CD4-positive, CD25-positive, alpha-beta regulatory T cell (primary cell): ENCODE measurements around the gene MROH9. TPM values are rescaled to one million over a fixed set of nuclear protein-coding genes. Genes with fewer than 3 reads are reported as not detected.

ENCODE experiments used
- ATAC-seq, 2 donors: fragments of 150-1000 bp; cut with Tn5 transposase; one replicate each; pipeline ENCODE4 v1.10.0; 2021; ENCODE audit warnings: low read depth in 2 of 2, moderate number of reproducible peaks in 2 of 2, moderate library complexity in 1 of 2
- DNase-seq, 3 donors: peaks; one replicate each; pipeline versions ENCODE4 v3.0.0 to v3.0.0-alpha.2; 2012 to 2022; ENCODE audit warnings: mixed read lengths in 1 of 3
- H3K27ac ChIP-seq: one replicate; pipeline ENCODE4 v1.7.0; 2013; ENCODE audit warnings: mild to moderate bottlenecking, low read length; ENCODE audit not compliant: insufficient read depth, poor library complexity, severe bottlenecking
- H3K27me3 ChIP-seq: one replicate; pipeline ENCODE4 v1.7.0; 2013; ENCODE audit warnings: low read length; ENCODE audit not compliant: control insufficient read depth, insufficient read depth
- H3K36me3 ChIP-seq: one replicate; pipeline ENCODE4 v1.7.0; 2013; ENCODE audit warnings: mild to moderate bottlenecking, low read length, moderate library complexity; ENCODE audit not compliant: control insufficient read depth, insufficient read depth
- H3K4me1 ChIP-seq: 2 replicates; pipeline ENCODE4 v1.7.0; 2013; ENCODE audit warnings: mild to moderate bottlenecking, low read length; ENCODE audit not compliant: insufficient read depth, control insufficient read depth, poor library complexity, severe bottlenecking
- H3K4me3 ChIP-seq: one replicate; pipeline ENCODE4 v1.7.0; 2013; ENCODE audit warnings: low read depth, mild to moderate bottlenecking, low read length, moderate library complexity
- H3K9me3 ChIP-seq, 2 experiments: 1 replicate in 1 of 2; 2 replicates in 1 of 2; pipeline ENCODE4 v1.7.0; 2013; ENCODE audit warnings: low read length in 2 of 2, mild to moderate bottlenecking in 1 of 2, moderate library complexity in 1 of 2; ENCODE audit not compliant: control insufficient read depth in 2 of 2
- H3K27ac Mint-ChIP-seq, 3 donors: one replicate each; pipeline ENCODE4 v1.8.0; 2020 to 2022; ENCODE audit warnings: mild to moderate bottlenecking in 3 of 3, mixed read lengths in 3 of 3, moderate library complexity in 2 of 3
- H3K27me3 Mint-ChIP-seq: one replicate; pipeline ENCODE4 v1.8.0; 2022; ENCODE audit warnings: mild to moderate bottlenecking, mixed read lengths
- H3K36me3 Mint-ChIP-seq: one replicate; pipeline ENCODE4 v1.8.0; 2020; ENCODE audit warnings: mixed read lengths
- H3K4me1 Mint-ChIP-seq, 4 donors: one replicate each; pipeline ENCODE4 v1.8.0; 2020 to 2022; ENCODE audit warnings: mixed read lengths in 4 of 4, mild to moderate bottlenecking in 1 of 4
- H3K4me3 Mint-ChIP-seq, 4 donors: one replicate each; pipeline ENCODE4 v1.8.0; 2020 to 2022; ENCODE audit warnings: mild to moderate bottlenecking in 4 of 4, mixed read lengths in 4 of 4, moderate library complexity in 3 of 4
- H3K9me3 Mint-ChIP-seq, 7 donors: one replicate each; pipeline ENCODE4 v1.8.0; 2020 to 2022; ENCODE audit warnings: mixed read lengths in 7 of 7, mild to moderate bottlenecking in 3 of 7, moderate library complexity in 2 of 7
- polyA plus RNA-seq, 4 donors: library from polyadenylated mRNA; unstranded; fragments of 300-500 nt; fragmentation: Illumina TruSeq; gene quantifications; one replicate each; pipeline ENCODE4 v1.2.3, GENCODE V29; 2021
- total RNA-seq: library from RNA; stranded (reverse); gene quantifications from one replicate; pipeline ENCODE4 v1.2.3, GENCODE V29; 2022

Gene MROH9
- total and polyA plus RNA-seq, 5 donors from 2014 or later = not detected

DNA sequence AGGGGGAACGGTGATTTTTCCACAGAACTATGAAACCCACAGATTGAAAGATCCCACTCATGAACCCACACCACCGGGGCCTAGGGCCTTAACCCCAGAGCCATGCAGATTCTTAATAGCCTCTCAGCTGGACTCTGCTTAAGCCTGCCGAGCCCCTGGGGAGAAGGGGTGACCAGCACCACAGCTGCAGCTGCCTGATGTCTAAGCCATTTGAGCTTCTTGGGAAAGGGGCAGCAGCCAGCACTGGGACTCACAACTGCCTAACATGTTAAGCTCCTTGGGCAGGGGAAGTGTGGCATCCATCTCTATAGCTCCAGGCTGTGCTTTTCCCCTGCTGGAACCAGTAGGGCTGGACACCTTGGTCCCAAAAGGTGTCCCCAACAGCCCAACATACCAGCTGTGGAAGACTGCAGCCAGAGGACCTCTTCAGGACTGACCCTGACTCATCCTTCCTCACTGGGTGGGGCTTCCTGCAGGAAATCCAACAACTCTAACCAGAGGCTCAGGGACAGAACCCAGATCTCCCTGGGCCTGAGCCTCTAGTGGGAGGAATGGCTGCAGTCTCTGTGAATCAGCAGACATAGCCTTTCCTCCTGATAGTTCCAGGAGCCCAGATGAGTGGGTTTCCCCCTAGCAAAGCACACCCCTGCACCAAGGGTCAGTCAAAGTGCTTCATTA is 120.8 kb downstream of the MROH9 start:
- H3K27me3 ChIP-seq = no peaks in the 10 kb centered on the region
- no peaks in the 10 kb centered on the region for H3K36me3 ChIP-seq
- ATAC-seq (no peak), DNase-seq (no peak)
- Mint-ChIP-seq H3K9me3 (peaks cover 1 to 7% (median 3%) of the 10 kb centered on the region in 7 donors), H3K4me1 (no peaks in the 10 kb centered on the region), H3K27ac (no peak overlapping the region), H3K27me3 (no peaks in the 10 kb centered on the region), H3K4me3 (no peak overlapping the region), H3K36me3 (no peaks in the 10 kb centered on the region)
- H3K27ac ChIP-seq = no peak overlapping the region
- no peak overlapping the region for H3K4me3 ChIP-seq
- H3K9me3 ChIP-seq = no peaks in the 10 kb centered on the region
- no peaks in the 10 kb centered on the region for H3K4me1 ChIP-seq

GRCh38 chr1:171061425-171062143 is 126.2 kb downstream of the MROH9 start:
- H3K4me1 Mint-ChIP-seq = no peaks in the 10 kb centered on the region
- ATAC-seq = no peak

GRCh38 chr1:171062902-171063301 is 127.6 kb downstream of the MROH9 start:
- Histone ChIP-seq H3K4me3 (no peak overlapping the region), H3K27ac (no peak overlapping the region), H3K36me3 (no peaks in the 10 kb centered on the region), H3K9me3 (no peaks in the 10 kb centered on the region), H3K27me3 (no peaks in the 10 kb centered on the region), H3K4me1 (no peaks in the 10 kb centered on the region)
- H3K27ac Mint-ChIP-seq = no peak overlapping the region
- peaks cover 0 to 5% (median 0%) of the 10 kb centered on the region in 7 donors for H3K9me3 Mint-ChIP-seq
- DNase-seq = no peak
- no peak for ATAC-seq
- no peaks in the 10 kb centered on the region for H3K4me1 Mint-ChIP-seq
- H3K4me3 Mint-ChIP-seq = no peak overlapping the region
- H3K36me3 Mint-ChIP-seq = no peaks in the 10 kb centered on the region
- no peaks in the 10 kb centered on the region for H3K27me3 Mint-ChIP-seq

More at GRCh38 chr1:171061425-171062143, 126.2 kb downstream of the MROH9 start:
- no peaks in the 10 kb centered on the region for H3K27me3 ChIP-seq
- H3K27me3 Mint-ChIP-seq = no peaks in the 10 kb centered on the region
- H3K4me1 ChIP-seq = no peaks in the 10 kb centered on the region
- H3K36me3 ChIP-seq = no peaks in the 10 kb centered on the region
- H3K9me3 ChIP-seq = no peaks in the 10 kb centered on the region
- H3K4me3 Mint-ChIP-seq = no peak overlapping the region
- no peak overlapping the region for H3K27ac ChIP-seq
- no peak overlapping the region for H3K4me3 ChIP-seq
- no peak for DNase-seq
- no peaks in the 10 kb centered on the region for H3K36me3 Mint-ChIP-seq
- H3K9me3 Mint-ChIP-seq = peaks cover 0 to 8% (median 0%) of the 10 kb centered on the region in 7 donors
- no peak overlapping the region for H3K27ac Mint-ChIP-seq

- H3K4me1 Mint-ChIP-seq = no peaks in the 10 kb centered on the region
- no peak overlapping the region for H3K27ac Mint-ChIP-seq
- H3K36me3 ChIP-seq = no peaks in the 10 kb centered on the region
- H3K4me3 ChIP-seq = no peak overlapping the region
- no peaks in the 10 kb centered on the region for H3K36me3 Mint-ChIP-seq
- no peak for DNase-seq
- H3K9me3 ChIP-seq = no peaks in the 10 kb centered on the region
- H3K9me3 Mint-ChIP-seq = peaks cover 0 to 4% (median 1%) of the 10 kb centered on the region in 7 donors
- ATAC-seq = no peak
- H3K27me3 Mint-ChIP-seq = peaks cover 12% of the 10 kb centered on the region
- H3K4me1 ChIP-seq = no peaks in the 10 kb centered on the region
- H3K27ac ChIP-seq = no peak overlapping the region
- peaks cover 4% of the 10 kb centered on the region for H3K27me3 ChIP-seq
- H3K4me3 Mint-ChIP-seq = no peak overlapping the region
These were observed 139.7 kb downstream of the MROH9 start for GRCh38 chr1:171075041-171075440.

GRCh38 chr1:171081314-171081753 is 146.0 kb downstream of the MROH9 start:
- H3K4me1 Mint-ChIP-seq = no peaks in the 10 kb centered on the region
- no peak overlapping the region for H3K27ac Mint-ChIP-seq

DNA sequence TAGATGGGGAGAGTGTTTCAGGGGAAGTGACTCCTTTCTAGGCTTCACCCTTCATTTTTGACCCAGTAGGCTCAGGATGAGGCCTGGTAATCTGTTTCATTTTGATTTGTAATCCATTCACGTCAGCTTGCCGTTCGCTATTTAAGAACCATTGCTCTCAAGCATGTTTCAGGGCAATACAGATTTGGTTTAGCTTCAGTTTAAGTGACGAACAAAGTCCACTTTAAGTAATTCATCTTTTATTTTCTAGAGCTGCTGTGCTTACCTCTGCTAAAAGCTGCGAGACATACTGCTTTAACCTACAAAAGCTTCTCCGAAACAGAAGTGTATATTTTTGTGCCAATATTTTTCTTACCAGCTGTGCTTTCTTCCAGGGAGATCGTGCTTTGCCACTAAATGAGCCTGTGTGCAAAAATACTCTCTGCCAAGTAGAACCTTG is 146.4 kb downstream of the MROH9 start:
- Mint-ChIP-seq H3K36me3 (no peaks in the 10 kb centered on the region), H3K27me3 (peaks cover 9% of the 10 kb centered on the region), H3K4me3 (no peak overlapping the region), H3K27ac (no peak overlapping the region), H3K4me1 (no peaks in the 10 kb centered on the region), H3K9me3 (peaks cover 0 to 2% (median 0%) of the 10 kb centered on the region in 7 donors)
- no peaks in the 10 kb centered on the region for H3K9me3 ChIP-seq
- DNase-seq = no peak
- H3K36me3 ChIP-seq = no peaks in the 10 kb centered on the region
- no peak overlapping the region for H3K27ac ChIP-seq
- H3K27me3 ChIP-seq = peaks cover 2% of the 10 kb centered on the region
- ATAC-seq = no peak
- H3K4me3 ChIP-seq = no peak overlapping the region
- H3K4me1 ChIP-seq = no peaks in the 10 kb centered on the region

More at GRCh38 chr1:171081314-171081753, 146.0 kb downstream of the MROH9 start:
- H3K9me3 Mint-ChIP-seq = peaks cover 0 to 3% (median 0%) of the 10 kb centered on the region in 7 donors
- Histone ChIP-seq H3K27me3 (peaks cover 5% of the 10 kb centered on the region), H3K36me3 (no peaks in the 10 kb centered on the region), H3K9me3 (no peaks in the 10 kb centered on the region), H3K4me3 (no peak overlapping the region), H3K27ac (no peak overlapping the region), H3K4me1 (no peaks in the 10 kb centered on the region)
- peaks cover 13% of the 10 kb centered on the region for H3K27me3 Mint-ChIP-seq
- H3K4me3 Mint-ChIP-seq = no peak overlapping the region
- DNase-seq (peak in 1 of 3 donors; percentile 4), ATAC-seq (no peak)
- H3K36me3 Mint-ChIP-seq = no peaks in the 10 kb centered on the region

- no peak overlapping the region for H3K4me3 ChIP-seq
- no peaks in the 10 kb centered on the region for H3K9me3 ChIP-seq
- H3K36me3 ChIP-seq = no peaks in the 10 kb centered on the region
- ATAC-seq (no peak), DNase-seq (no peak)
- Mint-ChIP-seq H3K9me3 (peaks cover 0 to 2% (median 0%) of the 10 kb centered on the region in 7 donors), H3K36me3 (no peaks in the 10 kb centered on the region), H3K27ac (no peak overlapping the region), H3K4me1 (no peaks in the 10 kb centered on the region), H3K4me3 (no peak overlapping the region), H3K27me3 (peaks cover 7% of the 10 kb centered on the region)
- H3K27ac ChIP-seq = no peak overlapping the region
- peaks cover 2% of the 10 kb centered on the region for H3K27me3 ChIP-seq
- no peaks in the 10 kb centered on the region for H3K4me1 ChIP-seq
These were observed 147.3 kb downstream of the MROH9 start for GRCh38 chr1:171082606-171083005.
